Stimulated activated CD4-positive, alpha-beta T cell treated with anti-CD3 and anti-CD28 coated beads, Interleukin-15, amount 100 ng/mL, for 48 hours (primary cell): ENCODE data around the gene SCRN3.
"Not testable (repeated sequence)": the region's sequence is repeated elsewhere in the genome, so short reads cannot be mapped to it uniquely, and the experiment has no call there.

Experiments
- DNase-seq, 2 donors: peaks; one replicate each; pipeline ENCODE4 v3.0.0-alpha.2; 2020; ENCODE audit warnings: low read depth in 2 of 2

SCRN3 gene

GRCh38 chr2:174395284-174395968, at the start of gene SCRN3:
TSS of gene SCRN3 (plus strand) at chr2:174395730. CDS start at chr2:174398284, 2,554 bp downstream.
- DNase-seq: peak; percentile 46 to 69

GRCh38 chr2:174350018-174350417, 45.5 kb upstream of the SCRN3 start:
- DNase-seq: no peak

GRCh38 chr2:174350593-174351181, 44.8 kb upstream of the SCRN3 start:
- DNase-seq: no peak

GRCh38 chr2:174353004-174353403, 42.5 kb upstream of the SCRN3 start:
- DNase-seq: no peak

- DNase-seq: no peak
Observed at GRCh38 chr2:174356347-174356746, 39.2 kb upstream of the SCRN3 start.

GRCh38 chr2:174359663-174360062, 35.9 kb upstream of the SCRN3 start:
- not testable (repeated sequence) for DNase-seq

- DNase-seq: no peak
Observed at GRCh38 chr2:174362949-174363348, 32.6 kb upstream of the SCRN3 start.

- DNase-seq: not testable (repeated sequence)
Observed at GRCh38 chr2:174363492-174364225, 31.9 kb upstream of the SCRN3 start.

- no peak for DNase-seq
Observed at GRCh38 chr2:174364628-174365027, 30.9 kb upstream of the SCRN3 start.

GRCh38 chr2:174365571-174365970, 30.0 kb upstream of the SCRN3 start:
- no peak for DNase-seq

GRCh38 chr2:174368691-174369090, 26.8 kb upstream of the SCRN3 start:
- no peak for DNase-seq

- no peak for DNase-seq
Observed at GRCh38 chr2:174376967-174377366, 18.6 kb upstream of the SCRN3 start.

GRCh38 chr2:174383796-174384195, 11.7 kb upstream of the SCRN3 start:
- DNase-seq: no peak

GRCh38 chr2:174385201-174385600, 10.3 kb upstream of the SCRN3 start:
- no peak for DNase-seq

- not testable (repeated sequence) for DNase-seq
Observed at GRCh38 chr2:174388706-174389105, 6.8 kb upstream of the SCRN3 start.

- DNase-seq: no peak
Observed at GRCh38 chr2:174389542-174389941, 6.0 kb upstream of the SCRN3 start.

GRCh38 chr2:174390303-174390702, 5.2 kb upstream of the SCRN3 start:
- DNase-seq: not testable (repeated sequence)

- DNase-seq: no peak
Observed at GRCh38 chr2:174392706-174393105, 2.8 kb upstream of the SCRN3 start.

GRCh38 chr2:174395969-174396630, 570 bp downstream of the SCRN3 start:
- DNase-seq: no peak

- no peak for DNase-seq
Observed at GRCh38 chr2:174397773-174398172, 2.2 kb downstream of the SCRN3 start.

- DNase-seq: no peak
Observed at GRCh38 chr2:174399171-174399570, 3.6 kb downstream of the SCRN3 start.

GRCh38 chr2:174400853-174401252, 5.3 kb downstream of the SCRN3 start:
- no peak for DNase-seq
